Hepatocyte (in vitro differentiated cells): ENCODE results near the gene TRPM5.

Experiments used
- CTCF ChIP-seq: fragments of 200-600 bp; sonication (generic); IDR thresholded peaks from 2 replicates; pipeline ENCODE4 v1.5.1; 2016; ENCODE audit warnings: antibody characterized with exemption, mild to moderate bottlenecking; ENCODE audit not compliant: poor library complexity
- EZH2phosphoT487 ChIP-seq: fragments of 200-600 bp; sonication (generic); IDR thresholded peaks from one replicate; pipeline ENCODE4 v1.6.1; 2018; ENCODE audit warnings: antibody characterized with exemption, mild to moderate bottlenecking, low read depth, moderate library complexity; ENCODE audit not compliant: unreplicated experiment, severe bottlenecking

- TF ChIP-seq CTCF (no peak), EZH2phosphoT487 (no peak)
Observed at GRCh38 chr11:2434506-2435255, 9.6 kb downstream of the TRPM5 start.
